ENCODE measurements around the gene IQCH.
A peak's percentile ranks its signal among the peaks of the same experiment; 100 is the strongest.

The IQCH gene

DNA sequence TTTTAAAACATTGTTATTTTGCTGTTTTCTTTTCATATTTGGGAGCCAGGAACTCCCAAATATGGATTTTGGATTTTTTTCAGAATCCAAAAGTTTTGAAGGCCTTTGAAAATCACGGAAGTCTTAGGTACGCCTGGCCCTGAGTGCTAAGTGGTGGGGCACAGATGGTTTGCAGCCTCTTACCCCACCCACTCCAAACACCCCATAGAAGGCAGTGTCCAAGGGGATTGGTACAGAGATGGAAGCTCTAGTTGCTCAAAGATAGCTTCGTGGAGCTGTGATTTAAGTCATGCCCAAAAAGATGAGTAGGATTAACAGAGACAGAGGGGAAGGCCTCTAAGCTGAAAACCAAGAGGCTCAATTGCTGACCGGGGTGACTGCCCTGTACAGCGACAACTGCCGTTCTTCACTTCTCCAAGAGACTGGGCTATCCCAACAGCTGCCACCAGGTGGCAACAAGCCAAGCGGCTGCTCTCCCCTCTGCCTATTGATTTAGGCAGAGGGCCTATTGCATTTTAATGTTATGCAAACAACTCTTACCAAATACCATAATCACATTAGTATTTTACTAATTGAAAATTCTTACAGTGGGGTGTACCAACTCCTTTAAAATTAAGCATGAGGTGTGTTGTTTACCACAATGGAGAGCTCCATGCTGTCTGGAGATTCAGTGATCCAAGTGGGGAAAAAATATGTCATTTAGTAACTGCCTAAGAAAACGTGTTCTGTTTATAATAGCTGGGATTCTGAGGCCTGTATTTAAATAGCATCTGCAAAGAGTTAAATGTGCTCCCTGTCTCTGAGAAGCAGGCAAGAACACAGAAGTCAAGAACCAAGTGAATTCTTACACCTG, 202.3 kb downstream of the IQCH start:
- DNase-seq: peak; percentile 80 to 86

DNA sequence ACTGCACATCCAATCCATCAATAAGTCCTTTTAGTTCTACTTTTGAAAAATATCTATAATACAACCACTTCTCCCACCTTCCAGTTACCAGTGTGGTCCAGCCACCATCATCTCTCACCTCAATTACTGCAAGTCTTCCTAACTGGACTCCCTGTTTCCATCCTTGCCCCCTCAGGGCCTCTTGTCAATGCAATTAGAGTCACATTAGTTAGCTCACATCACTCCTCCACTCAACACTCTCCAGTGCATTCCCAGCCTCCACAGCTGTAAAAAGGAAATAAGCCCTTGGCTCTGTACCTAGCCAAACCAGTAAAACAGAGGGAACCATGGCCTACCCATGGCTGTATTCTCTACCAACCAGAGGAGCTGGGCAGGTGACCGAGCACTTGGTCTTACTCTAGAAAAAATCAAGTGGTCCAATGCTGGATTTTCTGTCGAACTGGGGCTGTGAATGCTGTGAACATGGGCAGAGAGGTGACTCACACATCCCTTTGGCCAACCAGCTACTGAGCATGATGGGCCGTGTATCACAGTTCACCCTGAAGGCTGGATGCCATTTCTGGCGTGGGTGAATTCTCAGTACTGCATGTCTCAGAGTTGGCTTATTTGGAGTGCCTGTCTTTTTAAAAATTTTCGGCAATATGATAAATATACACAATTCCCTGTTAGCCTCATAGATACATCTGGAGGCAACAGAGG, 203.9 kb downstream of the IQCH start:
- no peak for DNase-seq

DNA sequence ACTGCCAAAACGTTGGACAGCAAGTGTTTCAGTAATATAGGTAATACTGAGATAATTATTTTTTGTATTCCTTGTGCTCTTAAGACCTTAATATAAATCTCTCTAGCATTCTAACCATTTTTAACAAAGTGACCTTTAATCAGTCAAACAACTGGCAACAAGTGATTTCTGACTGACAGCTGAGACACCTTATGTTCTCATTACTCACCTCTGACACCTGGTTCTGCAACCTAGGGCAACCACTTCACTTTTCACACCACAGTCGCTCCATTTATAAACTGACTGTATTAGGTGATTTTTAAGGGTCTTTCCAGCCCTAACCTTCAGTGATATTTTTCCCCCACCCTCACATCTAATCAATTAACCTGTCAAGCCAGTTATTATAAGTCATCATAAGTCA, 205.9 kb downstream of the IQCH start:
- no peak for DNase-seq

DNA sequence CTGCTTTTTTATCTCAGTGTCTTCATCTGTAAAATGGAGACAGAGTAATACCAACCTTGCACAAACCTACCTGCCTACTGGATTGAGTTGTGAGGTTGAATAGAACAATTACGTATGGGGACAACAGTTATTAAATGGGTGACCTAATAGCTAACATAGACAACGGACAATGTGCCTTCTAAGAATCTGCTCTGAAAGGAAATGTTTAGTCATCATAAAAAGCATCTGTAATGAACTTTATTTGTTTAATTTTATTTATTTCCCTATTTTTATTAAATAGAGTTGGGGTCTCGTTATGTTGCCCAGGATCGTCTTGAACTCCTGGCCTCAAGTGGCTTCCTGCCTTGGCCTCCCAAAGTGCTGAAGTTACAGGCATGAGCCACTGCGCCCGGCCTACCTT, 207.1 kb downstream of the IQCH start:
- DNase-seq: no peak

DNA sequence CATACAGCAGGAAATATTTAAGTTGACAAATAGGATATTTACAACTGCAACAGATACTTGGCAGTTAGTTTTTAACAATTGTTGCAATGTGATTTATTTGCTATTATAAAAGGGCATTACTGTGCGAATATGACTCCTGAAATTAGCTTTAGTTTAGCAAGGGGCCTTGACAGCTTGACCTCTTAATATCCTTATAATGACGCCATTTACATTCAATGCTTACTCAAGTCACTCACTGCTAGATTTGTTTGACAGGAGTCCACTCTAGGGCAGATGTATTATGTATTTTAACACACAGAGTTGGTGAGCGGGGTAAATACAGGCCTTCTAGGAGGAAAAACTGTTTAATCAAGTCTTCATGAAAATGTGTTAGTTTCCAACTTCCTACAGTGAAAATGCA, 208.3 kb downstream of the IQCH start:
- DNase-seq: no peak

DNA sequence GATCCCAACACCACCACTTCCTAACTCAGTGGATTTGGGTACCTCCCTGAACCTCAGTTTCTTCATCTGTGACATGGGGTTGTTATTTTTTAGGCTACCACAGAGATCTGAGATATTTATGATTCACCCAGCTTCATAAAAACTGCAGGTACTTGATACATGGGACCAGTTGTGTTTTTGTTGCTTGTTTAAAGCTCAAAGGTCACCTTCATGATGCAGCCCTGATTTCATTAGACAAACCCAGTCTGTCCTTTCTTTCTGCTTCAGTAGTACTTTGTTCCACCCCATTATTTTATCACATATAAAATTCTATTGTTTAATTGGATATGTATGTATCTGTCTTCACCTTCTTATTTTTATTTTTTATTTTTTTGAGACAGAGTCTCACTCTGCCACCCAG, 208.9 kb downstream of the IQCH start:
- no peak for DNase-seq

DNA sequence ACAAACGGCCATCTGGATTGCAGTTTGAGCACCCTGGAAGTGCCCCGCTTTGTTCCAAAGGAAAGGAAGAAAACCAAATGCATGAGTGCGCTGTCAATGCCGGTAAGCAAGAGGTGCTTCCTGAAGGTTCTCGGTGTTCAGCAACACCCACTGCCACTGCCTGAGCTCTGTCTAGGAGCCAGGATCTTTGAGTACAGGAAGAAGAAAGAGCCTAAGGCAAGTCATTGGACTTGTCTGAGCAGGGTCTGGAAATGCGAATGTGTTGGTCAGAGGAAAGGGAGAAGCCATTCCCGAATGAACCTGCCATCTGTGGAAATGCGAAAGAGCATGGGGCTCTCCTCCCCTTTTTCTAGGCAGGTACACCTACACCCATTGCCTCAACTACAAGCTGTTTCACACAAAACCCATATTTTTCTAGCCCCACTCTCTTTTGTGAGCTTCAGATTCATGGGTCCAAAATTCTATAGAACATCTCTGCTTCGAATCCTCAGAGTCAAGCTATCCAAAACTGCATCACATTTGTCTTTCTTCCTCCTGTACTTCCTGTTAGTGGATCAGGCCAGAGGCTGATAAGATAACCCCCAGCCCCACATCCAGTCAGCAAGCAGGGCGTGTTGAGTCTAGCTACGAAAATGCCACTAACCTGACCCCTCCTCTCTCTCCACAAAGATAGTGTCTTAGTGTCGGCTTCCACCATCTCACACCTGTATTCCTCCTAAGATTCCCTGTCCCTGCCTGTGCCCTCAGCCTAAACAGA, 210.8 kb downstream of the IQCH start:
- DNase-seq: no peak

DNA sequence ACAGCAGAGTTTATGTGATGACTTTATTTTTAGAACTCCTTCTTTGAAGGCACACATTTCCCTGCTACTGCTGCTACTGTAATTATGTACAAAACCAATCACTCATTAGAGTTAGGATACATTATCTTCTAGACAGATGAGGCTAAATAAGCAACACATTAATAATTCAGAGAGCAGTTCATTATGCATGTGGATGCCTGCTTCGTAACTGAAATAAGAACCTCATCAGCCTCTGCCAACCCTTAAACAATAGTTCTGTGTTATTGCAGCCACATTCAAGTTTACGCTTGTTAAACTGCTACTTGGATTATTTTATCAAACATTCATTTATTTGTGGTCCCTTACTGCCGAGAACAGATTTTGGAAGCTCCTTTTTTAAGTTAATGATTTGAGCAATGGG, 213.8 kb downstream of the IQCH start:
- no peak for DNase-seq

DNA sequence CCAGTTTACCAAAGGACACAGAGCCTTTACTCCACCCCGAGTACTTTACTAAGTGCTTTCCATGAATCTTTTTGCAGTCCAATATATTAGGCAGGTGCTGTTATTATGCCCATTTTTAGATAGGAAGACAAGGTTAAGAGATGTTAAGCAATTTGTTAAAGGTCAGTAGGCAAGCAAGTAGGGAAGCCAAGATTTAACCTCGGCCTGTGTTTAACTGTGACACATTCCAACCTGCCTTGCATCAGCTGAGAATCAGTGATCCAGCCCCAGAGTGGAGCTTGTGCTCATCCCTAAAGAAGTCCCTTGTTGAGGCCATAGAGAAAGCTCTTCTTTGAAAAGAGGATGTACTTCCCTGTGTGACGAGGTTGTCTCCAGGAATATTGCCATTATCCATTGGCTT, 215.1 kb downstream of the IQCH start:
- no peak for DNase-seq

DNA sequence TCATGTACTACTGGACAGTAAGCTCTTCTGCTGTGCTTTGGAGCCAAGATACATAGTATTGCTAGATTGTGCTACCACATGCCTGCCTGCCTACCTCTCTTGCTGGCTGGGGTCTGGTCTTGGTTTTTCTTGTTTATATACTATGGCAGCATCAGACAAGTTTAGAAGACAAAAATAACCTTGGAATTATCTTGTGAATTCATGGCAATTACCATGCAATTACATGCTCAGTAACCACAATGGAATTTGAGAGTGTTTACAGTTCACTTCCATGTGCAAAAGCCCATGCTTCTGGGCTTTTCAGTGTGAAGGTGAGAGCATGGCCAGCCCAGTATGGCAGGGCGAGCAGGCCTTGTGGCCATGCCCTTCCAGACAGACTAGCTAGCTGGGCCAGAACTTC, 218.4 kb downstream of the IQCH start:
- no peak for DNase-seq

DNA sequence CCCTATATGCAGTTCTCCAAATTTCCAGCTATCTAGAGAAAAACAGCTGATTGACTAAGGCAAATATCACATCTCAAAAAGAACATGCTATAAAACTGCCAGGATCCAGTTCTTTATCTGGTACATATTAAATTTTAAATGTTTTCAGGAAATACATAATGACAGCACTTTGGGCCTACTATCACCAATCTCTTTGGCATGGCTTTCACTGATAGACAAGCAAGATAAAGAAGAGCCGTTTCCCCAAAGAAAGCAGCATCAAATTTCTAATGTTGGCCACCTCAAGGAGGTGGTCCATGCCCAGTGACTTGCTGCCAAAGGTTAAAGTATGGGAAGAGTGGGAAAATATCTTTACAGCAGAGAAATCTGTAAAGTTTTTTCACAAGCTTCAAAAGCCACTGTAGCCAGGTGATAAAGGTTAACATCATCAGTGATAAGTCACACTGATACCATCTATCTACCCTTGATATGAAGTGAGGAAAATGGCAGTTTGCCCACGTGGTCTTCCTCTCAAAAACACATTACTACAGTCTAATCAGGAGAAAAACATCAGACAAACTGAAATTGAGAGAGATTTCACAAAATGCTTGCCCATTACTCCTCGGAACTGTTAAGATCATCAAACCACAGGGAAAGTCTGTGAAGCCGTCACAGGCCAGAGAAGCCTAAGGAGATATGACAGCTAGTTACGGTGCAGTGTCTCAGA, 220.0 kb downstream of the IQCH start:
- no peak for DNase-seq

DNA sequence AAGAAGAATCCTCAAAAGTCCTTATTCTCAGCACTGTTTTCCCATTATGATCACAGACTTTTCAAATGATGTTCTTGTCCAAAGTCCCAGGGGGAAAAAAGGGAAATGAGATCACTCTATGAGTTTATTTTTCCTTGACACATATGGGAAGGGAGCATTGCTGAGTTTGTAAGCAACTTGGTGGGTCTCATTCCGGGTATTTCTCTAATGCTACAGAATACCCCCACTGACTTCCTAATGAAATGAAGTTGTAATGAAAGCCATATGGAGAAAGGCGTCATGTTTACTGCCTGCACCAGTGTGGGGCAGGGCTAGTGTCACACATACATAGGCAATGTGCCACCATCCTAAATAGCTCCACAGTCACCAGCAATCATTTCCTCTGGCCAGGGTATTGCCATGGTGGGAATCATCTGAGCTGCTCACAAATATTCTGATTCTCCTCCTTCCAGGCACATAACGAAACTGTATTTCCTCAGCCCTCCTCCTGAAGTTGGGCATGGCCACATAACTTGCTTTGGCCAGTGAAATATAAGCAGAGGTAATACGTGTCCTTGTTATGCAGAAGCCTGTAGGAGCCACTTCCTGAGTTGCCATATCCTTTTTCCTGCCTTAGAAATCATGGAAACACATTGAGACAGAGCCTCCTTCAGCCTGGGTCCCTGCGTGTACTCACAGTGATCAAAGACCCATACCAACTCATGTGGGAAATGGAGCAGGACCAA, 225.4 kb downstream of the IQCH start:
- DNase-seq: no peak

DNA sequence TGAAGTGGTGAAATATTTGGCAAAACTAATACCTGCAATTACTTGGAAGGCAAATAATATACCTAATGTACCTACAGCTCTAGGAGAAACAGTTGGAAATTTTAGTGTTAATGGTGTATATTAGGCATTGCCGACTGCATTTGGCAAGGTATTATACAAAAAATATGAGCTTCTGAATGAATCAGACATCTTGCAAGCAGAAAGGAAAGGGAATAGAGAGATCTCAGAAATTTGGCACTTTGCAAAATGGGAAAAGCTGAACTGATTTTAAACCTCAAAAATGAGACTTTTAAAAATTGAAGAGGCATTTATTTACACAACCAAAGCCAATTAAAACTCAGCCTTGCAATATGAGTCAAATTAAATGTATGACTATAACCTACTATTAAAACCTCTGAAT, 226.2 kb downstream of the IQCH start:
- DNase-seq: no peak

DNA sequence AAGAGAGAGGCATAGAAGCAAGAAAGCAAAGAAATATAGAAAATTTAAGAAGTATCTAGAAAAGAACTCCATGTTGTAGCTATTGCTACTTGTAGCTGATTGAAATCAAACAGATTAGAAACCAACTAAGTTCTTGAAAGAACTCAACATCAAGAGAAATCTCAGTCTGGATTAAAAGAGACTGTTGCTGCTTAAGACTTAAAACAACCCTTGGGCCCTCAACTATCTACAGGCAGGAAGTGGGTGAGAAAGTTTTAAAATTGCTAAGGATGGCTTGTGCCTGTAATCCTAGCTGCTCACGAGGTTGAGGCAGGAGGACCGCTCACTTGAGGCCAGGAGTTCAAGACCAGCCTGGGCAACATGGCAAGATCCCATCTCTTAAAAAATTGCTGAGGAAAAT, 227.1 kb downstream of the IQCH start:
- no peak for DNase-seq

DNA sequence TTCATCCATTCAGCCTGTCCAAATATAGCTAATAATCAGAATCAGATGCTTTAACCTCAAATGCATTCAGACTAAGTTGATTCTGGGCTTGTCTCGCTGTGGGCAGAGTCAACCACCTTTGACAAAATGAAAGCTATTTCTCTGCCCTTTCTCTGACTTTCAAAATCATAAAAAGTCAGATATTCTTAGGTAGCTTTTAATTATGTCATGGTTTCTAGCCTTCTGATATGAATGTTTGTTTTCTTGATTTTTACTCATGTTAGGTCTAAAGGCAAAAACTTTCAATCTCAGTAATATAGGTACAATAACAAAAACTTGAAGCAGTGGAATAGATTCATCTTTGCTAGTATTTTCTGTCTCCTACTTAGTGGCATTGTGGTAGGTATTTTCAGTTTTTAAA, 241.0 kb downstream of the IQCH start:
- no peak for DNase-seq

DNA sequence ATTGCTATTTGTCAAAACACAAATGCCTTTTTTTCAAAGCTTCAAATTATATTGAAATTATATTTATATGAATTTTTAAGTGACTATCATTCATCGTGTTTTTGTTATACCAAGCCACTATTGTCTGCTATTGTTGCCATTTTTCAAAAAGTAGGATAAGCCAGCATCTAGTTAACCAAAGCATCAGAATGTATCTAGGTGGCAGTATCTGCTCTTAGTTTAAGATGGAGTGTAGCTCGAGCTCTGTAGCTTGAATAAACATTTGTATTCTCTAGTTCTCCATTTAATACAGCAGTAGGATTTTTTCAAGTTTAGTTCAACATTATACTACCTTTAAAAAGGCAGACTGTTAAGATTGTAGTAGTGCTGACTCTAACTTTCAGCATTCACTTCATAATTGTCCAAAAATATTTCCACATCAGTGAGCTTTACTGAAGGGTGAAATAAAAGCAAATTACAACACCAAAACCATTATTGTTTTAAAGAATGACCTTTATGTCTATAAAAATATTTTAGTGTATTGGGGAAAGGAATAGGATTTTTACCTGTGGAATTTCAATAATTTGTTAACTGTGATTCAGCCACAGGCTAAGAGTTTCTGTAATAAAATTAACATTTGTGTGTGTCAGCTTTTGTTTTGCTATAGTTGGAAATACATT, 246.7 kb downstream of the IQCH start:
- DNase-seq: peak in 1 of 2 experiments; percentile 35

DNA sequence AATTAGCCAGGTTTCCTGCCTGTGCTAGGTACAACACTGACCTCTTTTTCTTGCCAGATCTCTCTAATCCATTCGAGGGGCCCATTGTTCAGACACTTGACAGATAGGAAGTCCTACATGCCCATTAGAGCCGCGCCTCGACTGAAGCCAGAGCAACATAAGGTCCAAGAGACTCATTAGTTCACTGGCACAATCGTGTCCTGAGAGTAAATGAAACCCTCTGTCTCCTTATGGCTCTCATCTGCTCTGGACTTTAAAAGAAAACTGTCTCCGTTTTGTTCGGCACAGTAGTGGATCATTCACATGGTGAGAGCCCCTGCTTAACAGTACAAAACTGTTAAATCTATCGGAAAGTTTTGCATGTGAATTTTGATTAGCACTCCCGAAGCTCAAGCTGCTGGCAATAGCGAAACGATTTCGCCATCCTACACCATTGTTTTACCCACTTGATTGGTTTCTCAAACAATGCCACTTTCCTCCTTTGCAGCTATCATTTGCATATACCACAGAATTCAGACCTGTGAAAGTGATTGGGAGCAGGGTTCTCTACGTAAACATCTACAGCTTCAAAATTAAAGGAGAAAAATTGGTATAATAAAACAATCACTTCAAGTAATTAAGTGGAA, 247.4 kb downstream of the IQCH start:
- DNase-seq: peak; percentile 94 to 97

DNA sequence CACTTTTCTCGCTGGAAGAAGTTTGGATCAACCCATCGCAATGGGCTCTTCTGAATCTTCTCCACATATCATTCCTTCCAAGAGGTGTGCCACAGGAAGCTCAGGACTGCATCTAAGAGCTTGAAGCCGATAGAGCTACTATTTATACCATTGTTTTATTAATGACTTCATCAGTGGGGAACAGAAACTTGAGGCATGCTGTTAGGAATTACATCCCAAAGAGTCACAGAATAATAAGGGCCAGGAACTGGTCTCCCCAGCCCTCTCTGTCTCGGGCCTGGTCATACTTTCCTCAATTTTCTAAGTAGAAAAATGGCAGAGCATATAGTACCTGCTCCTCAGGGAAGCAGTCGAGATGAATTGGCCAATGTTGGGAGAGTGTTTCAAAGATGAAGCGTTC, 249.5 kb downstream of the IQCH start:
- no peak for DNase-seq

DNA sequence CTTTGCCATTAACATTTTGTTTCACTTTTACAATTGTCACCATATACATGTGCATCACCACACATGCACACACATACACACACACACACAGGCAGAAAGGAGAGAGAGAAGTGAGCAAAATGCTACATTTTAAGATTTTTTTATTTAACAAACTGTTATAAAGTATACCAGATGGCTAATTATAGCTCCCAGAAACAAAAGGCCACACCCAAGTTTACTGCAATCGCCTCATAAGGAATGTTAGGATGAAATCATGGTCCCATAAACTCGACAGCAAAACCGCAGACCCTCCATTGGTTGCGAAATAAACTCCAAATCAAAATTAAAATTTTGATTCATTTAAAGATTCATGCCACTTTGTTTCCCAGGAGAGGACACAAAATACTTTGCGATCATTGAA, 250.2 kb downstream of the IQCH start:
- no peak for DNase-seq

DNA sequence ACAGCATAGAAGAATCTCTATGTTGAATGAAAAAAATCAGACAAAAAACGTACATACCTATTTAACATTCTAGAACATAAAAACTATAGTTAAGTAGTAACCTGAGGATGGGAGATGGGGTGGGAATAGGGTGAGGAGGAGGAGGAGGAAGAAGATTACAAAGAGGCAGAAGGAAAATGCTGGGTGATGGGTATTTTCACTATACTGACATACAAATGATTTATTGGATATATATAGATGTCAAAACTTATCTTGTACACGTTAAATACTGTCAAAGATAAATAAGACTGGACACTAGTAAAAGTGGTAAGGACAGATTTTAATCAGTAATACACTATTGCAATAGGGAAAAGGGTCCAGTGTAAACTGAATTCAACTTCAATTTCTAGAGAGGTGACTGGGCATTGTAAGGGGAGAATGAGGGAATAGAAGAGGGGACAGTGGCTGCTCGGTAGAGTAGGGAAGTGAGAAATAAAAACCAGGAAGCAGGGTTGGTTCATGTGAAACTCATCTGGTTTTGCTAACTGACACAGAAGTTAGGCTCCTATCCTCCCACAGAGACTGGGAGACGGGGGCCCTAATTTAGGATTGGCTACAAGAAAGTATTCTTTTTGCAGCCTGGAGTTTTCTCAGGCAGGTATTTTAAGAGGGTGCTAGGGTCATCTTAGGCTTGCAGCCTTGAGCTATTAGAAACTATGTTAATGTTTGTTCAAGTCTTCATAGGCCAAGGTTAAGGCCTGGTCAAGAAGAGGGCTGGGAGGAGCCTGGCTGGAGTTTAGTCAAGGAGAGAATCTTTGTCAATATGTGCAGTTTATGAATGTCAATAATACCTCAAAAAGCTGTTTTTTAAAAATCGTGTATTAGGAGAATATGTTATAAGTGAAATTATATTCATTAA, 251.3 kb downstream of the IQCH start:
- no peak for DNase-seq
